Upper lobe of left lung (tissue), 4 donors: ENCODE results near the gene SEMA7A.

Source experiments
- EP300 ChIP-seq, 4 donors: sonication (generic); formaldehyde crosslinking; IDR thresholded peaks; one replicate each; pipeline ENCODE4 v1.5.1; 2017; ENCODE audit warnings: antibody characterized with exemption in 4 of 4, control low read depth in 2 of 4
- POLR2A ChIP-seq, 4 donors: fragments of 450-650 bp; IDR thresholded peaks; one replicate each; pipeline ENCODE4 v1.5.1; 2016 to 2017; ENCODE audit warnings: antibody characterized with exemption in 4 of 4, mild to moderate bottlenecking in 2 of 4
- POLR2AphosphoS5 ChIP-seq, 2 donors: sonication (generic); formaldehyde crosslinking; IDR thresholded peaks; one replicate each; pipeline ENCODE4 v1.5.1; 2017; ENCODE audit warnings: antibody characterized with exemption in 2 of 2
- TF ChIP-seq, protein P1 (sequence below), 6 experiments: fragments of 450-650 bp in 4 of 6; fragments of 200-600 bp in 2 of 6; sonication (generic) in 2 of 6; IDR thresholded peaks; one replicate each; pipeline ENCODE4 v1.5.1; 2016 to 2019; ENCODE audit warnings: antibody characterized with exemption in 6 of 6

DNA sequence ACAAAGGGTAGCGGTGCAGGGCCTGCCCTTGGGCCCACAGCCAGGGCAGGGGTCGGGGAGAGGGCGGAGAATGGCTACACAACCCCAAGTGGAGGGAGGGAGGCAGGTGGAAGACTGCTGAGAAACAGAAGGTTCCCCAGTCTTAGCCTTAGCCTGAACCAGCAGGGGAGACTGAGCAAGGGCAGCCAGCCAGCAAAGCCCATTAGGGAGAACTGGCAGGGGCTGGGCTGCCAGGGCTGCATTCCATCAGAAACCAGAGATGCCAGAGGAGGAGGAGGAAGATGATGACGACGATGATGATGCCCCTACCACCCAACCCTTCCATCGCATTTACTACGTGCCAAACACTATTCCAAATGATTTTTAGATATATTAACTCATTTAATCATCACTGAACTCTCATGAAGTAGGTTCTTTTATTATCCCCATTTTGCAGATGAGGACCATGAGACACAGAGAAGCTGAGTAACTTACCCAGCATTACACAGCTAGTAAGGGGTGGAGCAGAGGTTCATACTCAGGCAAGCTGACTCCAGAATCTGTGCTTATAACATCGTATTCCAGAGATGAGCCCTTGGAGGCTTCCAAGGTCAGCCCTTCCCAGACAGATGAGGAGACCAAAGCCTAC is 8.7 kb downstream of the SEMA7A start:
- TF ChIP-seq, protein P1, sequence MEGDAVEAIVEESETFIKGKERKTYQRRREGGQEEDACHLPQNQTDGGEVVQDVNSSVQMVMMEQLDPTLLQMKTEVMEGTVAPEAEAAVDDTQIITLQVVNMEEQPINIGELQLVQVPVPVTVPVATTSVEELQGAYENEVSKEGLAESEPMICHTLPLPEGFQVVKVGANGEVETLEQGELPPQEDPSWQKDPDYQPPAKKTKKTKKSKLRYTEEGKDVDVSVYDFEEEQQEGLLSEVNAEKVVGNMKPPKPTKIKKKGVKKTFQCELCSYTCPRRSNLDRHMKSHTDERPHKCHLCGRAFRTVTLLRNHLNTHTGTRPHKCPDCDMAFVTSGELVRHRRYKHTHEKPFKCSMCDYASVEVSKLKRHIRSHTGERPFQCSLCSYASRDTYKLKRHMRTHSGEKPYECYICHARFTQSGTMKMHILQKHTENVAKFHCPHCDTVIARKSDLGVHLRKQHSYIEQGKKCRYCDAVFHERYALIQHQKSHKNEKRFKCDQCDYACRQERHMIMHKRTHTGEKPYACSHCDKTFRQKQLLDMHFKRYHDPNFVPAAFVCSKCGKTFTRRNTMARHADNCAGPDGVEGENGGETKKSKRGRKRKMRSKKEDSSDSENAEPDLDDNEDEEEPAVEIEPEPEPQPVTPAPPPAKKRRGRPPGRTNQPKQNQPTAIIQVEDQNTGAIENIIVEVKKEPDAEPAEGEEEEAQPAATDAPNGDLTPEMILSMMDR (IDR thresholded peaks at IDR 0.05), result no peak
- TF ChIP-seq POLR2A (IDR thresholded peaks at IDR 0.05), result no peak
- no peak for TF ChIP-seq POLR2AphosphoS5 (IDR thresholded peaks at IDR 0.05)
- TF ChIP-seq EP300 (IDR thresholded peaks at IDR 0.05), result no peak
